ENCODE data around the gene C1QTNF12. TPM values are rescaled to one million over a fixed set of nuclear protein-coding genes. Genes with fewer than 3 reads are reported as not detected.

The C1QTNF12 gene
- total RNA-seq, 1 donor from 2014 or later, result 0.76 TPM

DNA sequence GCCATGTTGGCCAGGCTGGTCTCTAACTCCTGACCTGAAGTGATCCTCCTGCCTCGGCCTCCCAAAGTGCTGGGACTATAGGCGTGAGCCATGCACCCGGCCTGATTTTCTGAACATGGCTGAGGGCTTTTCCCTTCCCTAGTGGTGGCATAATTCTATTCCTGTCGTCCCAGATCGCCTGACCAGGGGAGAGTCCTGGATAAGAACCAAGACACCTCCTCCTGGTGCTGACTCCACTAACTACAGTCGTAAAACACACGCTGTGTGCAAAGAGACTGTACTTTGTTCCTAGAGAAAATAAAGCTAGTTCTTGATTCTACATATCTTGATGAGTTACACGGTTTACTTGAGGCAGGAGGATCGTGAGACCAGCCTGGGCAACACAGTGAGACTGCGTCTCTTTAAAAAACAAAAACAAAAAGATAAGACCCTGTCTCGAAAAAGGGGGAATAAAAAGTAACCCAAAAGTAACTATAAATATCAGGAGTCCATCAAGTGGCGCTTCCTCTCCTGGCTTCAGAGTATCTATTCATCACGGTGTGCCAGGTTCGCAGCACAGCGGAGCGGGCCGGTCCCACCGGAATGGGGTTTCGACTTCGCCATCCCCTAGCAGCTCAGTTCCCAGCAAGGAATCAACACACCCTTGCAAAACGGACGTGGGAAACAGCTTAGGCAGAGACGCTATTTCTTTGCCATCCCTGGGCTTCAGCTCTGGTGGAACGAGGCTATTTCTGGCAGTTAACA is 15.7 kb downstream of the C1QTNF12 start:
- DNase-seq (ENCODE audit: extremely low read depth, low read depth, low spot score), result no peak

- DNase-seq (ENCODE audit: extremely low read depth, low read depth, low spot score), result no peak
These were observed 16.8 kb downstream of the C1QTNF12 start for GRCh38 chr1:1229770-1230169.

GRCh38 chr1:1228596-1229321 is 17.8 kb downstream of the C1QTNF12 start:
- DNase-seq (ENCODE audit: extremely low read depth, low read depth, low spot score), result no peak

- no peak for DNase-seq (ENCODE audit: extremely low read depth, low read depth, low spot score)
These were observed 18.3 kb downstream of the C1QTNF12 start for GRCh38 chr1:1228187-1228586.

GRCh38 chr1:1227386-1227785 is 19.1 kb downstream of the C1QTNF12 start:
- DNase-seq (ENCODE audit: extremely low read depth, low read depth, low spot score), result no peak

DNA sequence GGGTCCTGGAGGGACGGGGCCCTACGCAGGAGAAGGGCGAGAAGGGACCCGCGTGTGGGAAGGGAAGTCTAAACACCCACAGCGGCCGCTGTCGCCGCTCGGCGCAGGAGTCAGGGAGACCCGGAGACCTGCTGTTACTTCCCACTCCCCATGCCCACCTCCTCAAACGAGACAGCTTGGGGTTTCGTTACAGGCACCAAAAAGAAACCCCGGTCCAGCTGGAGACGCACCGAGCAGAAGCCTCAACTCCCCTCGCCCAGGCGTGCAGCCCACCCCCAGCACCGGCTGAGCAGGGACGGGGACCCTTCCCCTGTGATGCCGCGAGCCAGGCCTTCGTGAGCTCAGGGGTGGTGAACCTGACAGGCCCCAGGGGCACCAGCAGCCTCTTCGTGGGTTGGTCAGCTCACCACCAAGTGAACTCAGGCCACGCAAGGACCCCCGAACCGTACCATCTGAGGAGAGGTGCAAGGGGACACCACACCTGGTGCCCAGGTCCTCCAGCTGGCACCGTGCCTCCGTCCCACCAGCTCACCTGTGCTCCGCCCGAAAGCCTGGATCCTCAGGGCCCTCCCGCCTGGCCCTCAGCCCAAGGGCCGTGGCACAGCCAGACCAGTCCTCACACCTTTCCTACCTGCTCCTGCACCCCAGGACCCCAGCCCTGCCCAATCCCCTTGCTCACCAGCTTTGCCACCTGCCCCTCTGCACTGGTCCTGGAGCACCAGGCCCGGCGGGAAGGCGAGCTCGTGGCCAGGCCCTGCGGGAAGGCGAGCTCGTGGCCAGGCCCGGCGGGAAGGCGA is 19.8 kb downstream of the C1QTNF12 start:
- DNase-seq (ENCODE audit: extremely low read depth, low read depth, low spot score), result no peak

DNA sequence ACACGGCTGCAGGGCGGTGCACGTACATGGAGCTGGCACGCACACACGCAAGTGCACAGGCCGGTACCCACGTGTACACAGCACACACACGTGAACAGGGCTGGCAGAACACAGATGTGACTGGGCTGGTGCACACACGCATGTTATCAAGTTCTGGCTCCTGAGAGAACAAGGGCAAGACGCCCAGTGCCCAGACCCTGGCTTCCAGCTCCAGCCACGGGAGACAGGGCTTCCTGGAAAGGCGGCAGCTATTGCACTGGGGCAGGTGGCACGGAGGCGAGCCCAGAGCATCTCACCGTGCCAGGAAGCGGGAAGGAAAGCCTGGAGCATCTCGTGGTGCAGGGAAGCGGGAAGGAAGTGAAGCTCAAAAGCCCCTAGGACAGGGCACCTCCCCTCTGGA is 20.6 kb downstream of the C1QTNF12 start:
- DNase-seq (ENCODE audit: extremely low read depth, low read depth, low spot score), result no peak

- DNase-seq (ENCODE audit: extremely low read depth, low read depth, low spot score), result no peak
These were observed 21.2 kb downstream of the C1QTNF12 start for GRCh38 chr1:1225238-1225845.

- no peak for DNase-seq (ENCODE audit: extremely low read depth, low read depth, low spot score)
These were observed 22.6 kb downstream of the C1QTNF12 start for GRCh38 chr1:1223891-1224290.

- DNase-seq (ENCODE audit: extremely low read depth, low read depth, low spot score), result no peak
These were observed 23.2 kb downstream of the C1QTNF12 start for GRCh38 chr1:1223321-1223720.

DNA sequence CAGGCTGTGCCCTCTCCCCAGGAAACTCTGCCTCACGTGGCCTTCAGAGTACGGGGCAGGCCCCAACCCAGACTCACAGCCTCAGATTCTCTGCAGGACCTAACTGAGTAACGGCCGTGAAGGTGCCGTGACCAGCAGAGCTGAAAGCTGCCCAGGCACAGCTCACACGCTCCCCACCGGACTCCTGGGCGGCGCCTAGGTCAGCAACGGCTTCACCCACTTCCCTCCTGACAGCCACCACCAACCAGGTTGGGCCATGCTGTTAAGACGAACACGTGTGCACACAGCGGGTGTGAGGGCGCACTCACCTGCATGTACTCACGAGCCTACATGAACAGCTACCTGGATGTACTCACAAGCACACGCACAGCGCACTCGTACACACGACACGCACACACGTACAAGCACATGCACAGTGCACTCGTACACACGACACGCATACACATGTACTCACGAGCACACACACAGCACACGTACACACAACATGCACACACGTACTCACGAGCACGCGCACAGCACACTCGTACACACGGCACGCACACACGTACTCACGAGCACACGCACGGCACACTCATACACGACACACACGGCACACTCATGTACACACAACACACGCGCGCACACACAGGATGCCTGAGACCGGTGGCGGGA is 23.8 kb downstream of the C1QTNF12 start:
- DNase-seq (ENCODE audit: extremely low read depth, low read depth, low spot score), result no peak

GRCh38 chr1:1221887-1222574 is 24.5 kb downstream of the C1QTNF12 start:
- DNase-seq (ENCODE audit: extremely low read depth, low read depth, low spot score), result no peak

- DNase-seq (ENCODE audit: extremely low read depth, low read depth, low spot score), result no peak
These were observed 26.3 kb downstream of the C1QTNF12 start for GRCh38 chr1:1220197-1220596.

GRCh38 chr1:1219341-1219740 is 27.2 kb downstream of the C1QTNF12 start:
- DNase-seq (ENCODE audit: extremely low read depth, low read depth, low spot score), result no peak

- DNase-seq (ENCODE audit: extremely low read depth, low read depth, low spot score), result no peak
These were observed 27.9 kb downstream of the C1QTNF12 start for GRCh38 chr1:1218524-1219200.

- no peak for DNase-seq (ENCODE audit: extremely low read depth, low read depth, low spot score)
These were observed 28.6 kb downstream of the C1QTNF12 start for GRCh38 chr1:1217621-1218523.

GRCh38 chr1:1216770-1217620 is 29.5 kb downstream of the C1QTNF12 start:
- no peak for DNase-seq (ENCODE audit: extremely low read depth, low read depth, low spot score)
